Dendritic cell treated with granulocyte-macrophage colony-stimulating factor and Interleukin-4, amounts not matched to agents 40 ng/mL and 50 ng/mL, for 4 days (primary cell): ENCODE results near the gene FLYWCH2.
"Not testable (repeated sequence)": the region's sequence is repeated elsewhere in the genome, so short reads cannot be mapped to it uniquely, and the experiment has no call there.

ENCODE experiments used
- H3K27ac Mint-ChIP-seq: one replicate; pipeline ENCODE4 v1.8.0; 2022; ENCODE audit warnings: mild to moderate bottlenecking, mixed read lengths
- H3K27me3 Mint-ChIP-seq: one replicate; pipeline ENCODE4 v1.8.0; 2022; ENCODE audit warnings: mild to moderate bottlenecking, mixed read lengths
- H3K36me3 Mint-ChIP-seq: one replicate; pipeline ENCODE4 v1.8.0; 2022; ENCODE audit warnings: low read depth, mixed read lengths
- H3K4me1 Mint-ChIP-seq: one replicate; pipeline ENCODE4 v1.8.0; 2022; ENCODE audit warnings: low read depth, mixed read lengths
- H3K4me3 Mint-ChIP-seq: one replicate; pipeline ENCODE4 v1.8.0; 2022; ENCODE audit warnings: mild to moderate bottlenecking, moderate library complexity, mixed read lengths
- H3K9me3 Mint-ChIP-seq: one replicate; pipeline ENCODE4 v1.8.0; 2022; ENCODE audit warnings: mixed read lengths
- intact Hi-C: fragments of 100-400 bp; cut with micrococcal nuclease; formaldehyde crosslinking; loops from one replicate; pipeline ENCODE4 v1.15.0; 2022

The FLYWCH2 gene

GRCh38 chr16:2939968-2940367, 57.0 kb downstream of the FLYWCH2 start:
- Mint-ChIP-seq H3K4me3 (no peak overlapping the region), H3K36me3 (peaks cover 92% of the 10 kb centered on the region), H3K9me3 (no peaks in the 10 kb centered on the region), H3K4me1 (no peaks in the 10 kb centered on the region), H3K27ac (no peak overlapping the region), H3K27me3 (no peaks in the 10 kb centered on the region)
- intact Hi-C loops, result no loop called here

GRCh38 chr16:2942045-2942444, 59.0 kb downstream of the FLYWCH2 start:
- Mint-ChIP-seq H3K36me3 (peaks cover 81% of the 10 kb centered on the region), H3K4me1 (no peaks in the 10 kb centered on the region), H3K27ac (no peak overlapping the region), H3K27me3 (no peaks in the 10 kb centered on the region), H3K9me3 (no peaks in the 10 kb centered on the region), H3K4me3 (no peak overlapping the region)
- intact Hi-C loops, result no loop called here

GRCh38 chr16:2943716-2944115, 60.7 kb downstream of the FLYWCH2 start:
- H3K4me1 Mint-ChIP-seq, H3K27me3 Mint-ChIP-seq, H3K4me3 Mint-ChIP-seq, H3K9me3 Mint-ChIP-seq, intact Hi-C loops, H3K27ac Mint-ChIP-seq: not testable (repeated sequence)
- H3K36me3 Mint-ChIP-seq, result peaks cover 78% of the 10 kb centered on the region

- Mint-ChIP-seq H3K27ac (no peak overlapping the region), H3K27me3 (no peaks in the 10 kb centered on the region), H3K4me1 (no peaks in the 10 kb centered on the region), H3K36me3 (peaks cover 61% of the 10 kb centered on the region), H3K4me3 (no peak overlapping the region), H3K9me3 (no peaks in the 10 kb centered on the region)
- intact Hi-C loops, result no loop called here
These were observed 63.6 kb downstream of the FLYWCH2 start for GRCh38 chr16:2946649-2947048.
